NCI-H1930 (cell line): ENCODE results near the gene SHOX.
"Not testable (repeated sequence)": the region's sequence is repeated elsewhere in the genome, so short reads cannot be mapped to it uniquely, and the experiment has no call there.

Experiments
- DNase-seq, 2 experiments: peaks; one replicate each; lab custom pipeline; 2025; lab: John Stamatoyannopoulos, UW

Gene SHOX

DNA sequence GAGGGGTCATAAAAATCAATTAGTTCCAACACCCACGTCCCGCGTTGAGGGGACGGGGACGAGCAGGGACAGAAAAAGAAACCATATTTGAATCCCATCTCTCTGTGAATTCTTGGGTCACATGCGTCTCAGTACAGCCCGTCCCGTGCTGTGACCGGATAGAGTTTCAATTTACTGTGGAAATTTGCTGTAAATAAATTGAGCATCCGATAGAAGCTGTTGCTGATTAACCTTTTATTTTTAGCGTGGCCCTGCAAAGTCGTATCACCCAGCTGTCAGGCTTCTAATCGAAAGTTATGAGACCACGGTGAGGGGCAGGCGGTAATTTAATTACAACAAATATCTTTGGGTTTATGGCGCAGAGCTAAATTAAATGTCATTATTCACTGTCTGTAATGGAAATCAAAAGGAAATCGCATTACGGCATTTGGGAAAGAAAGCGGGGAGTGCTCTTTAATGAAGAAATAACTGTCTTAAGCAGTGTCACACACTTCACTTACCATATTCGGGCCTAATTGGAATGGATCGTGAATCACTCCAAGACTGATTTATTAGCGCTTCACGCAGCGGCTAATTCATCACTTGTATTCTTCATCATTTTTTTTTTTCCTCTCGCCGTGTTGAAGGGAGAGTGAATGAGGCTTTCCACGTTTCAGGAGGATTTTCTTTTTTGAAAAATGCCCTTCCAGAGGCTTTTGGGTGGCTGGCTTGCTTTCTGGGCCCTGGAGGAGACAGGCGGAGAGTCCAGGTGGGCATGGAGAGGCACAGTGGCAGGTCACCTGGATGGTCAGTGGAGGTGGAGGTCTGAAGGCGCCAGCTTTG lies 7.3 kb downstream of the SHOX start:
- no peak for DNase-seq

DNA sequence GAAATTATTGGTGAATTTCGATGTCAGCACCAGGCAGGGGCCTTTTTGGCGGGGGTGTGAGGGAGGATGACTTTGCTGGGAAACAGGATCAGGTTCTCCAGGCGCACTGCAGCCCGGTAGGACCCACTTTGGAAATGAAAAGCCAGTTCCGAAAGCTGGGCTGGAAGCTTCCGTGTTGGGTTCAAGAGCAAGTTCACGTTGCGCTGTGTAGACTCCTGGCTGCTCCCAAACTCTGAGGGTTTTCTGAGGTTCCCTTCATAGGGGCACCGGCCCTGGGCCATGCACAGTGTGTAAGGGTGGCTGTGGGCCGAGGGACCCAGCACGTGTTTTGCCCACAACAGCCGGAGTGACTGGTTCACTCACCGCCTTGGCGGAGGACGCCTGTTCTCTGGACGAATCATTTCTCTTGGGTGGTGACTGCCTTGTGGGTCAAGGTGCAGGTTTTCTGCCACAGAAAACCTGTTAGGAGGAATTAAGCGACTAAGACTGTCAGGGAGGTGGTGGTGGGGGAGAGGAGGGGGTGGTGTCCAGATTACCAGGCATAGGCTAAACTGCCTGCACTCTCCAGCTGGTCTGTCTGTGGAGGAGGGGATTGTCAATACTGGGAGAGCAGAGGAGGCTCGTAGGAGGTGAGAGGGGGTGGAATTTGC lies 8.0 kb downstream of the SHOX start:
- no peak for DNase-seq

DNA sequence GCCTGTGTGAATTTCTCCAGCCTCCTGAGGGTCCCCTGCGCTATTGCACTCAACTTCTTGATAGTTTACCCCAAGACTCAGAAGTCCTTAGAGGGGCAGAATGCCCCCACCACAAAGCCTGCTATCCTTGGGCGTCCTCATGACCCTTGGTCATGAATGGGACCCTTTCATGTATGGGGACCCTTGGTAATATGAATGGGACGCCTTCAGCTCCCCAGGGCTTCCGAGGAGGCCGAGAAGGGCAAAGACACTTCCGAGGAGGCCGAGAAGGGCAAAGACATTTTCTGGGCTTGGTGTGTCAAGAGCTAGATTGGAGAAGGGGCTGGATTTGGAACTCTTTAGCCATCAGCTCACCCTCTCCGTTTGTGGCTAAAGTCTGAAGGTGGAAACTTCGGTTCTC lies 8.6 kb downstream of the SHOX start:
- no peak for DNase-seq

- DNase-seq, result no peak
Measured at GRCh38 chrX:640641-641040, 10.1 kb downstream of the SHOX start.

- DNase-seq, result no peak
Measured at GRCh38 chrX:641671-642435, 11.3 kb downstream of the SHOX start.

GRCh38 chrX:642436-643240 lies 12.0 kb downstream of the SHOX start:
- DNase-seq, result no peak

DNA sequence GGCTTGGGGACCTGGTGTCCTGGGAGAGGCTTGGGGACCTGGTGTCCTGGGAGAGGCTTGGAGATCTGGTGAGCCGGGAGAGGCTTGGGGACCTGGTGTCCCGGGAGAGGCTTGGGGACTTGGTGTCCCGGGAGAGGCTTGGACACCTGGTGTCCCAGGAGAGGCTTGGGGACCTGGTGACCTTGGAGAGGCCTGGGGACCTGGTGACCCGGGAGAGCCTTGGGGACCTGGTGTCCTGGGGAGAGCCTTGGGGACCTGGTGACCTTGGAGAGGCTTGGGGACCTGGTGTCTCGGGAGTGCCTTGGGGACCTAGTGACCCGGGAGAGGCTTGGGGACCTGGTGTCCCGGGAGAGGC lies 12.6 kb downstream of the SHOX start:
- no peak for DNase-seq

DNA sequence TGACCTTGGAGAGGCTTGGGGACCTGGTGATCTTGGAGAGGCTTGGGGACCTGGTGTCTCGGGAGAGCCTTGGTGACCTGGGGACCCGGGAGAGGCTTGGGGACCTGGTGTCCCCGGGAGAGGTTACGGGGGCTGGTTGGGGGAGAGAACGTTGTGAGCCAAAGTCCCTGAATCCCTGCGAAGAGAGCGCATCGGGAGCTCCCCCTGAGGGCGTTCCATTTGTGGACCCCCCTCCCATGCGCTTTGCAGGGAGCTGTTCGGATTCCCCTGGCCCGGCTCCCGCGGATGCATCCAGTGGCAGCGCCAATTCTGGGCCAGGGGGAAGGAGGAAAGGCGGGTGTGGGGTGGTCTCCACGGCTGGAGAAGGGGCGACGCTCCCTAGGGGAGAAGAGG lies 13.3 kb downstream of the SHOX start:
- DNase-seq, result no peak

GRCh38 chrX:644304-645281 lies 14.0 kb downstream of the SHOX start:
- DNase-seq, result no peak

DNA sequence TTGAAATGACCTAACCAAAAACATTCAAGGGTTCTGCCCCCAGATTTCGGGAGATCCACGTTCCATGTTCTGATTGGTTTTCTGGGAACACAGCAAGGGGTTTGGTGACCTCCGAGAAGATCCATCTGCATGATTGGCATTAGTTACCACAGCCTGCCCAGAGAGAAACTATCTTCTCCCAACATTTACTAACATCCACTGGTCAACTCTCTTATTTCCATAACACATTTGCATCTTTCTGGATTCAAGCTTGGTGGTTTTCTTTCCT lies 15.6 kb downstream of the SHOX start:
- no peak for DNase-seq

DNA sequence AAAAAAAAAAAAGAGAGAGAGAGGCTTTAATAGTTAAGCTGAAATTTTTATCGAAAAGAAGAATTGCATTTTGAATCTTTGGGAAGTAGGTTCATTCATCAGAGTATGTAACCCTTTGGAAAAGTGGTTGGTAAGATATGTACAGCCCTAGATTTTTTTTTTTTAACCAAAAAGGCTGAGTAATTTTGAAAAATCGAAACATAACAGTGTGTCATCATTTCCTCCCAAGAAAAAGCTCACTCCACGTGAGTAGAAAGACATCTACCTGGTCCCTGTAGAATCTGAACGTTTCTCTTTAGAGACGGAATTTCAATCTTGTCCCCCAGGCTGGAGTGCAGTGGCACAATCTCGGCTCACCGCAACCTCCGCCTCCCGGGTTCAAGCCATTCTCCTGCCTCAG lies 16.2 kb downstream of the SHOX start:
- DNase-seq, result no peak

DNA sequence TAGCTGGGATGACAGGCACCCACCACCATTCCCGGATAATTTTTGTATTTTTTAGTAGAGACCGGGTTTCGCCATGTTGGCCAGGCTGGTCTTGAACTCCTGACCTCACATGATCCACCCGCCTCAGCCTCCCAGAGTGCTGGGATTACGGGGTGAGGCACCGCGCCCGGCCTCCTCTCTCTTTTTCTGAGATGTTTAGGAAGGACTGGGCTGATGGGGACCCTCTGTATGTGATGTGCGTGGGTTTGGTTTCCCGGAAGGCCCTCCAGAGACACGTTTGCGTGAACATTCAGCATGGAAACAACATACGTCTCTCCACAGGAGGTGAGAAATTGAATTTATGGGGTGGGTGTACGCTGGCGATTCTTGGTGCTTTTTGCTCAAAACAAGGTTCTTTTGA lies 18.6 kb downstream of the SHOX start:
- DNase-seq, result no peak

- no peak for DNase-seq
Measured at GRCh38 chrX:650324-650723, 19.7 kb downstream of the SHOX start.

- no peak for DNase-seq
Measured at GRCh38 chrX:650811-651210, 20.2 kb downstream of the SHOX start.

DNA sequence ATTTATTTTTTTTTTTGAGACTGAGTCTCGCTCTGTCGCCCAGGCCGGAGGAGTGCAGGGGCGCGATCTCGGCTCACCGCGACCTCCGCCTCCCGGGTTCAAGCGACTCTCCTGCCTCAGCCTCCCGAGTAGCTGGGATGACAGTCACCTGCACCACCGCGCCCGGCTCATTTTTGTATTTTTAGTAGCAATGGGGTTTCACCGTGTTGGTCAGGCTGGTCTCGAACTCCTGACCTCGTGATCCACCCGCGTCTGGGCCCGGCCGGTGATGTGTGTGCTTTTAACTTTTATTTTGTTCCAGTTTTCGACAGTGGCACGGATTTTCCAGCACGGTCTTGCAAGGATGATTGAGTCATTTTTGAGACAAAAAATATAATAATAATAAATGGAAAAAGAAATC lies 21.3 kb downstream of the SHOX start:
- not testable (repeated sequence) for DNase-seq

GRCh38 chrX:652341-652741 lies 21.8 kb downstream of the SHOX start:
- DNase-seq, result no peak

DNA sequence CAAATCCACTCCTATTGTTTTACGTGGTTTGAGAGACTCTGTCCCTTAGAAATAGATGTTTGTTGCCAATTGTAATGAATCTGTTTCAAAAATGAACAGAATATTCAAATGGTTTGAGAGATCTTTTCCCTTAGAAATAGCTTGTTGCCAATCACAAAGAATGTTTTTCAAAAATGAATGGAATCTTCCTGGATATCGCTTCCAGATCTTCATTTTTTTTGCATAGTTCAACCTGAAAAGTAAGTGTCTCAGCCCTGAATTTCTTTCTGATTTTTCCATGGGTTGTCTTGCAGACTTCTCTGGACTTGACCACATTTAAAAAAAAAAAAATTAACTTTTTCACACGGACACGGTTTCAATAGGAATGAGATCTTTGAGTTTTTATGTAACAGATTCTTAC lies 22.7 kb downstream of the SHOX start:
- no peak for DNase-seq

- DNase-seq, result no peak
Measured at GRCh38 chrX:661154-661553, 30.6 kb downstream of the SHOX start.

DNA sequence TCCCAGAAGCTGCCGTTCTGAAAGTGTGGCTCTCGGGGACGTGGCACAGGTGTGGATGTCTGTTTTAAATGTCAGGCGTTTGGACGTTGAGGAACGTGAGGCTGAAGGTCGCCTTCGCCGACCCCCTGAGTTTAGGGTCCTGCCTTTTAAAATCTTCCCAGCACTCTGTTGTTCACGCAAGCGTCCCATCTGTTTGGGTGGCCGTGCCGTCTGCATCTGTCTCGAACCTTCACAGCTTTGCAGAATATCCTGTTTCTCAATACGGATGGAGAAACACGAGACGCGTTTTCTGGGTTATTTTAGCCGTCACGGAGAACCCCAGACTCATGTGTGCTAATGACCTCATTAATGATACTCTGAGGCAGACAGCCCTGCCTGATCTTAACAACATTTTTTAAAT lies 31.5 kb downstream of the SHOX start:
- DNase-seq, result no peak

- no peak for DNase-seq
Measured at GRCh38 chrX:663841-664240, 33.2 kb downstream of the SHOX start.
